HEK293T (cell line): Measurements from ENCODE around the gene ERC1.

Source experiments
- CTCF ChIA-PET: fragments of 350-600 bp; formaldehyde crosslinking; extraction: SDS; loops from one replicate; lab custom pipeline; 2021; ENCODE audit warnings: antibody characterized with exemption, inconsistent platforms; lab: Yijun Ruan, JAX
- POLR2A ChIA-PET: fragments of 350-600 bp; formaldehyde crosslinking; extraction: SDS; loops from one replicate; lab custom pipeline; 2020; ENCODE audit warnings: antibody characterized with exemption, inconsistent platforms; lab: Yijun Ruan, JAX
- DNase-seq: peaks from one replicate; pipeline ENCODE4 v3.0.0; 2012; ENCODE audit warnings: mixed read lengths; ENCODE audit errors: extremely low spot score
- ARNT ChIP-seq: fragments of 450-650 bp; IDR thresholded peaks from 2 replicates; pipeline ENCODE4 v1.6.1; 2017; ENCODE audit warnings: mild to moderate bottlenecking
- BHLHE40 ChIP-seq: fragments of 450-650 bp; IDR thresholded peaks from 2 replicates; pipeline ENCODE4 v1.6.1; 2016; ENCODE audit warnings: mild to moderate bottlenecking, moderate library complexity, borderline replicate concordance
- CTBP1 ChIP-seq: fragments of 450-650 bp; IDR thresholded peaks from 2 replicates; pipeline ENCODE4 v1.6.1; 2016; ENCODE audit warnings: borderline replicate concordance
- ELF4 ChIP-seq: fragments of 450-650 bp; IDR thresholded peaks from 2 replicates; pipeline ENCODE4 v1.6.1; 2017; ENCODE audit warnings: antibody characterized with exemption
- FOXA1 ChIP-seq: fragments of 450-650 bp; IDR thresholded peaks from 2 replicates; pipeline ENCODE4 v1.6.1; 2016; ENCODE audit warnings: mild to moderate bottlenecking
- FOXK2 ChIP-seq: fragments of 450-650 bp; IDR thresholded peaks from 2 replicates; pipeline ENCODE4 v1.6.1; 2016; ENCODE audit warnings: mild to moderate bottlenecking
- FOXM1 ChIP-seq: fragments of 450-650 bp; IDR thresholded peaks from 2 replicates; pipeline ENCODE4 v1.6.1; 2017; ENCODE audit warnings: mild to moderate bottlenecking, borderline replicate concordance
- HDGF ChIP-seq: fragments of 450-650 bp; IDR thresholded peaks from 2 replicates; pipeline ENCODE4 v1.6.1; 2017; ENCODE audit warnings: antibody characterized with exemption, borderline replicate concordance
- L3MBTL2 ChIP-seq: fragments of 450-650 bp; conservative IDR thresholded peaks from 2 replicates; pipeline ENCODE4 v1.6.1; 2016; ENCODE audit warnings: mild to moderate bottlenecking
- LEF1 ChIP-seq: fragments of 450-650 bp; IDR thresholded peaks from 2 replicates; pipeline ENCODE4 v1.6.1; 2017; ENCODE audit warnings: mild to moderate bottlenecking, borderline replicate concordance
- NFRKB ChIP-seq: fragments of 450-650 bp; IDR thresholded peaks from 2 replicates; pipeline ENCODE4 v1.6.1; 2016; ENCODE audit warnings: mild to moderate bottlenecking, moderate library complexity
- SP1 ChIP-seq: fragments of 450-650 bp; IDR thresholded peaks from 2 replicates; pipeline ENCODE4 v1.6.1; 2017
- SUZ12 ChIP-seq: fragments of 450-650 bp; IDR thresholded peaks from 2 replicates; pipeline ENCODE4 v1.6.1; 2016; ENCODE audit warnings: mild to moderate bottlenecking
- TARDBP ChIP-seq: fragments of 450-650 bp; IDR thresholded peaks from 2 replicates; pipeline ENCODE4 v1.6.1; 2016
- ZNF384 ChIP-seq: fragments of 450-650 bp; IDR thresholded peaks from 2 replicates; pipeline ENCODE4 v1.6.1; 2016
- TF ChIP-seq, protein P1 (sequence below): fragments of 450-650 bp; IDR thresholded peaks from 2 replicates; pipeline ENCODE4 v1.6.1; 2016

The ERC1 gene

DNA sequence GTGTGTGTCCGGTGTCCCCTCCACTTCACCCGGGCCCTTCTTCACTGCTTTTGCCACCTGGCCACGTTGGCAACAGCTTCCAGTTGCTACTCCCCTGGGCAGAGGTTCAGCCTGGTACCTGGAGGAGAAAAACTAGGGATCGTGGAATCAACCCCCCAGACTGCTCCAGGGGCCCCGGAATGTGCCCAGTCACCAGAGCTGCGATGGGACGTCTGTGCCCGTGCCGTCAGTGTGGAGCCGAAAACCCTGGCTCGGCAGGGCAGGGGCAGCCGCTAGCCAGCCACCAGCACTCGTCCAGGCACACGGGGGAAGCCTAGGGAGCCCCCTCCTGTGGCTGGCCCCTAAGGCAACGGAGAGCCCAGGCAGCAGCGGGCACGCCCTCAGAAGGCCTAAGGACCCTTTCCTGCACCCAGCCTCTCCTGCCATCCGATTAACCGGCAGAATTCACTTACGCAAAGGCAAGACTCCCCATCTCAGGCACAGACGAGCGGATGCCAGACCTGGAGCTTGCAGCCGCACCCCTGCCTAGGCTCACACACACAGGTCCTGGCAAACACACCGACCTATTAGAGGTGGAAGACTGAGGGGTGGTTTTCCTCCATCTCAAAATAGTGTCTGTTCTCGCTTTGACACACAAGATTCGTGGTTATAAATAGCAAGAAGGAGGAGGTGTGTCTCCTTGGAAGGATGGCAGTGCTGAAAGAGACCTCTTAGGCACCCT, 540.8 kb downstream of the ERC1 start:
- no peak for DNase-seq
- CTCF ChIA-PET = interaction anchor here (0.6 to 1.3 kb wide), 2 partner anchors 408 to 414 kb away, joined by 3 read pairs; no protein-coding TSS in a partner anchor
- TF ChIP-seq L3MBTL2 = no peak
- TF ChIP-seq ARNT = no peak
- POLR2A ChIA-PET = interaction anchor here (1.0 kb wide), 1 partner anchor 10 kb away, joined by 4 read pairs; no protein-coding TSS in a partner anchor

DNA sequence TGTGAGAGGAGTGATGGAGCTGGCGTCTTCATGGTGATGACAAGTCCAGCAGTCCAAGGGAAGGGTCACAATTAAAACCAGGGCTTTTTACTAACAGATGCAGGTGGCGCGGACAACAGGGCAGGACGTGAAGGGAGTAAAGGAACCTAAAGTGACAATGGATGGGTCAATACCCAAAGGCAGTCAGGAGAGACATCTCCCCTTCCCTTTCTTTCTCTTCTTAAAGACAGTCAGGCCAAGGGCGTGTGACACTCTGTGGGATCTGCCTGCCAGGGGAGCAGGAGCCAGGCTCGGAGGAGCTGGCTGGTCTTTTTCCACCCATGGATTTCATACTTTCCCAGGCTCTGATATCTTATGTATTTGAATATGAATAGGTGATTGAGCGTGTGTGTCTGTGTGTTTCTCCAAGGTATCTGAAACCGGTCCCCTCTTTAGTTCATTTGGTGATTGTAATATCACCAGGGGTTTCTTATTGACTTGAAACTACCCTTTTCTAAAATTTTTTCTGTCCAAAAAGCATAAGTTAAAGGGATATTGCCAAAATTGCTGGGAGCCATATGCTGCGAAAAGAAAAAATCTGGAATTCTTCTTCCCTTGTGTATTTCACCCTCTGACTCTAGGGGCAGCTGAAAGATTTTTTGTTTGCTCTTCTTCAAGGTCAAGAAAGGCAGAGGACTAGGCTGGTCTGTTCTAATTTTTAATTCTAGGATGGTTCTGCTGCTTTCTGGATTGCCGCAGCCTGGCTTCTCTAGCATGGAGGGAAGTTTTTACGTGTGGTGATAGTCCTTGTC, 541.5 kb downstream of the ERC1 start:
- TF ChIP-seq LEF1 (no peak), BHLHE40 (no peak), NFRKB (no peak), ELF4 (no peak), TARDBP (no peak), ARNT (no peak), L3MBTL2 (no peak), FOXK2 (no peak), CTBP1 (no peak), SP1 (no peak), HDGF (no peak), FOXM1 (no peak), ZNF384 (no peak)
- TF ChIP-seq, protein P1, sequence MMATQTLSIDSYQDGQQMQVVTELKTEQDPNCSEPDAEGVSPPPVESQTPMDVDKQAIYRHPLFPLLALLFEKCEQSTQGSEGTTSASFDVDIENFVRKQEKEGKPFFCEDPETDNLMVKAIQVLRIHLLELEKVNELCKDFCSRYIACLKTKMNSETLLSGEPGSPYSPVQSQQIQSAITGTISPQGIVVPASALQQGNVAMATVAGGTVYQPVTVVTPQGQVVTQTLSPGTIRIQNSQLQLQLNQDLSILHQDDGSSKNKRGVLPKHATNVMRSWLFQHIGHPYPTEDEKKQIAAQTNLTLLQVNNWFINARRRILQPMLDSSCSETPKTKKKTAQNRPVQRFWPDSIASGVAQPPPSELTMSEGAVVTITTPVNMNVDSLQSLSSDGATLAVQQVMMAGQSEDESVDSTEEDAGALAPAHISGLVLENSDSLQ = no peak
- no peak for DNase-seq
- POLR2A ChIA-PET = interaction anchor here (1.0 kb wide), 1 partner anchor 9 kb away, joined by 4 read pairs; no protein-coding TSS in a partner anchor
- CTCF ChIA-PET = interaction anchor here (0.6 to 2.1 kb wide), 4 partner anchors 15 to 415 kb away, joined by 3 to 9 read pairs (median 4); no protein-coding TSS in a partner anchor

DNA sequence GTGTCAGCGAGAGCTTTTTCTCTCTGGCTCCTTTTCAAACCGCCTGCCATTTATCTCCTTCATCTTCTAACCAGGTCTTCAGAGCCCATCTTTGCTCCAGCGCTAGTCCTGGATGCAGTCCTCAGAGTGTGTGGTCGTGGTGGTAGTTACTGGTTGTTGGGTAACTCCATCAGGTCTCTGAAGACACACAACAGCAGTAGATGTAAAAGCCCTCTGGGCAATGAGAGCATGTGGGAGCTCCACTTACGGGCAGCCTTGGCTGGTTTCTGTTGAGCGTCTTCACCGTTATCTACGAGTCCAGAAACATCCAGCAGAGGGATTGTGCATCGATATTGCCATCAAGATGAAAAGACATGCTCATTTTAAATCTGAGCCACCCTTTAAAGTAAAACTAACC, 542.2 kb downstream of the ERC1 start:
- ChIA-PET CTCF (interaction anchor here (0.6 to 2.1 kb wide), 3 partner anchors 13 to 101 kb away, joined by 4 to 9 read pairs (median 4); no protein-coding TSS in a partner anchor), POLR2A (interaction anchor here (1.0 kb wide), 1 partner anchor 9 kb away, joined by 4 read pairs; no protein-coding TSS in a partner anchor)
- DNase-seq = no peak
- TF ChIP-seq HDGF = no peak
- TF ChIP-seq L3MBTL2 = no peak

- CTCF ChIA-PET = interaction anchor here (0.6 to 2.1 kb wide), 4 partner anchors 13 to 55 kb away, joined by 3 to 9 read pairs (median 4); no protein-coding TSS in a partner anchor
- no peak for DNase-seq
- no peak for TF ChIP-seq CTBP1
- TF ChIP-seq, protein P1 = no peak
- TF ChIP-seq L3MBTL2 = no peak
- TF ChIP-seq FOXA1 = no peak
- TF ChIP-seq FOXM1 = no peak
- POLR2A ChIA-PET = no interaction called here
Observed at GRCh38 chr12:1533602-1534304, 542.7 kb downstream of the ERC1 start.

DNA sequence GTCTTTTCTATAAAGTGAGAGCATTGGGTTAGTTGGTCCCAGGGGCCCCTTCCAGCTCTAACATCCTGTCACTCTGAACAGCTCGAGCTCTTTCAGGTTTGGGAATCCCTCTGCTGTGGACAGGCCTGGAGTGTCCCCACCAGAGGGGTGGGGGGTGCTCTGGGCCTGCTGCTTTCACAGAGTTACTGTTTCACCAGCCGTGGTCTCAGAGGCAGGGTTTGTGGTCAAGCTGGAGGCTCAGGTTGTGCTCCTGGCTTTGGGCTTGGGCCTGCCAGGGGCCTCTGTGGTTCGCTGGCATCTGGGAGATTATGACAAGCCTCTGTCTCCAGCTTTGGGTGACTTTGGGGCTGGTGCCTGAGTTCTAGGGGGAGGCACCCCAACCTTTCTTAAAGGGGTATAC, 543.7 kb downstream of the ERC1 start:
- ChIA-PET CTCF (interaction anchor here (1.0 kb wide), 1 partner anchor 54 kb away, joined by 3 read pairs; no protein-coding TSS in a partner anchor), POLR2A (interaction anchor here (1.1 kb wide), 1 partner anchor 9 kb away, joined by 3 read pairs; no protein-coding TSS in a partner anchor)
- TF ChIP-seq HDGF (no peak), SP1 (no peak), ELF4 (no peak), NFRKB (no peak), TARDBP (no peak), FOXM1 (no peak), SUZ12 (no peak), CTBP1 (no peak), BHLHE40 (no peak), FOXK2 (no peak), ZNF384 (no peak), ARNT (no peak), LEF1 (no peak), L3MBTL2 (no peak), FOXA1 (no peak)
- TF ChIP-seq, protein P1 = no peak
- DNase-seq = no peak

DNA sequence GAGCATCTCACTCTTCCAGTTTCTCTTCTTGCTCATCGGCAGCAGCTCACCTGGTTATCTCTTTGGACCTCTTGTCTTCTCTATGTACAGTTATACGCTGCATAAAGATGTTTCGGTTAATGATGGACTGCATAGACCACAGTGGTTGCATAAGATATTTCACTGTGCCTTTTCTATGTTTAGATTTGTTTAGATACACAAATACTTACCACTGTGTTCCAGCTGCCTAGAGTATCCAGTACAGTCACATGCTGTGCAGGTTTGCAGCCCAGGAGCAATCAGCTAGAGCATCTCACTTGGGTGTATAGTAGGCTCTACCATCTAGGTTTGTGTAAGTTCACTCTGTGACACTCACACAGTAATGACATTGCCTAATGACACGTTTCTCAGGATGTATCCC, 545.8 kb downstream of the ERC1 start:
- no peak for DNase-seq
- TF ChIP-seq HDGF (no peak), LEF1 (no peak), ELF4 (no peak), ZNF384 (no peak), SUZ12 (no peak), SP1 (no peak), TARDBP (no peak), BHLHE40 (no peak), NFRKB (no peak), FOXA1 (no peak), FOXM1 (no peak), CTBP1 (no peak), L3MBTL2 (no peak)
- TF ChIP-seq, protein P1 = no peak
- ChIA-PET POLR2A (no interaction called here), CTCF (no interaction called here)
